GM19395 (cell line): ENCODE data around the gene DARS1.

Experiments
- ATAC-seq: cut with Tn5 transposase; IDR thresholded peaks from one replicate; pipeline ENCODE4 v1.9.1; 2021; ENCODE audit warnings: mild to moderate bottlenecking, moderate library complexity; ENCODE audit not compliant: unreplicated experiment

Gene DARS1

DNA sequence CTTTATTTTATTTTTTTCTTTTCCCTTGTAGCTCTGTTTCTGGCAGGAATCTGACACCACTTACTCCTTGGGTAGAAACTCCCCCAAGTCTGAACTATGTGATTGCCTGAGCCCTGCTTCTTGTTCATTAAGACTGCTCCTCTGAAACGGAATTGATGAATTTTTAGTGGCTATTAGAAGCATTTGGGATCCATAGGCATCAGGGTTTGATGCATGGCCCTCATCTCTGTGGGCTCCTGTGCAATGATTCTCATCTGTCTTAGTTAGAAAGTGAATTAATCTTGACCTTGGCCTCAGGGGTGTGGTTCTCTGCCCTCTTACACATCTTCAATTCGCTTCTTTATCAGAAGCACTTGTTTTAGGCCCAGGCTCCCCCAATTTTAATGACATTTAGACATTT is 31.0 kb upstream of the DARS1 start:
- ATAC-seq = no peak

DNA sequence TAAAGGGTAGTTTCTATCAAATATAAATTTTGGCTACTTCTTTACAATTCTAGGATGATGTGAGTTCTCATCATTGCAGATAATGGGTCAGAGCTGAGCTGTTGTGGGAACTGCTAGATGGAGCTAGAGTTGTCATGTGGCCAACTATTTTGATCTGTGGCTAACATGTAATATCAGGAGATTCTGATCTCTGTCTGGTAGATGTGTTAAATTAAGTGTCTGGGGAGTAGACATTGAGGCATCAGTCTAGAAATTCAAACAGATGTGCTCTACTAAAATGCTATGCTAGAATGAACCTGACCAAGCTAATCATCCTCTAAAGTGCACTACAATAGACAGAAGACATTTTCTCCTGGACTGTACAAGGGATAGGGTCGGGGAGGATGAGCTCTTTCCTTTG is 30.3 kb upstream of the DARS1 start:
- no peak for ATAC-seq

DNA sequence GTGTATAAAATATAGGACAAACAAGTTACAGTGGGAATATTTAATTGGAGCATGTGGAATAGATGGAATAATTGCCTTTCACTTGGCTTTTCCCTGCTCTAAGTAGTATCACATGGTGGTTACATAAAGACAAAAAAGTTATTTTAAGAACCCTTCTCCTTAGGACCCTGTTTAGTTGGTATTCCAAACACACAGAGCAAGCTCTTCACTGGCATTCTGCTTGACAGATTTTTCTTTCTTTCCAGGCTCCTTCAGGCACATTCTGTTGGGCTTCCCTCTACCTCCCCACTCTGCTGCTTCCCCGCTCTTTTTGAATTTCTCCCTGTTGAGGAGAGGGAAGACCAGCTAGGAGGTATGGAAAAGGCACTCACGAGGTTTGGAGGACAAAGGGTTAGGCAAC is 29.0 kb upstream of the DARS1 start:
- no peak for ATAC-seq

DNA sequence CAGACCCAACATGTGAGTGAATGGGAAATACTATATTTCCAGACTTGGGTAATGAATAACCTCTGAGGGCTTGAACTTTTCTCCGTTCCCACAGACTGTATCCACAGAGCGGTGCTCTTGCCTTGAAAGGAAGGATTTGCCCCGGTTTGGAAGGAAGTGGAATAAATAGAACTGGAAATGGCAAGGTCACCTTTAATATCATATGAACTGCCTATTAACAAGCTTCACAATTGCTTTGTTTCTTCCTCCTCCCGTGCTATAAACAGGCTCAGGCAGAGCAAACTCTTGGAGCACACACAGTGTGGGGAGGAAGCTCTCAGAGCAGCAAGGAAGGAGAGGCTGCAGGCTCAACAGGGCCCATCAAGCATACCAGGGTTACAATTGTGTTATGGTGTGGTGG is 28.5 kb upstream of the DARS1 start:
- no peak for ATAC-seq

DNA sequence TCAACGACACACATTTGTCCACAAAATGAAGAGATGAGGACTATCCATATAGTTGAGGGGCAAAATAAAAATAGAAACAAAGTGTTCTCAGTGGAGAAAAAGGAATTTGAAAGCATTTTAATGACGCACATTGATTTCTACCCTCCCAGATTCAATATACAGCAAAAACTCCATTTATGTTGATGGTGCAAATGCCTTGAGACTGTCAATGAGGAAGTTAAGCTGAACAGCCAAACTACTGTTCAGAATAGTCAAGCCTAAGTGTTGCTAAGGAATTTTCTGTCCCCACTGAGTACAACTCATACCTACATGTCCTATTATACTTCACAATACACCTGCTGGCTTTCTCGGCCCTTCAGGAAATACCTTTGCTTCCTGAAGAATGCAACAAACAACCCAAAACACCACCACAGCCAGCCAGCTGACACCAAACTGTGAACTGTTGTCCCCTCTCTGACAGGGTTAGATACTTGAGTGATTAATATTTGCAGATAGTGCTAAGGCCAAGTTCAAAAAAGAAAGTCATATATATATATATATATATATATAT is 27.8 kb upstream of the DARS1 start:
- ATAC-seq = no peak

DNA sequence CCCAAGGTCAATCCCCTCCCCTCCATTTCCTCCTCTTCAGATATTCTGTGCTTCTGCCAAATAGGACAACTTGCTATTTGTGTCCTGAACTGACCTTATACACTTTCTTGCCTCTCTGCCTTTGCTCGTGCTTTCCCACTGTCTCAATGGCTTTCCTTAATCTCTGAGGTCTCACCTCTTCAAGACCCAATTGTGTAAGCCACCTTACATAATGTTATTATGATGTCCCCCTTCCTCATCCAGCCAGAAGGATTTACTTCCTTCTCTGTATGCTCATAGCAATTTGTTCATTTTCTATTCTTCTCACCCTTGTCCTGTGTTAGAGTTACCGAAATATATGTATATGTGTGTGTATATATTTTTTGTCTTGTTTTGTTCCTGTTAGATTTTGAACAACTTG is 26.9 kb upstream of the DARS1 start:
- ATAC-seq = no peak

DNA sequence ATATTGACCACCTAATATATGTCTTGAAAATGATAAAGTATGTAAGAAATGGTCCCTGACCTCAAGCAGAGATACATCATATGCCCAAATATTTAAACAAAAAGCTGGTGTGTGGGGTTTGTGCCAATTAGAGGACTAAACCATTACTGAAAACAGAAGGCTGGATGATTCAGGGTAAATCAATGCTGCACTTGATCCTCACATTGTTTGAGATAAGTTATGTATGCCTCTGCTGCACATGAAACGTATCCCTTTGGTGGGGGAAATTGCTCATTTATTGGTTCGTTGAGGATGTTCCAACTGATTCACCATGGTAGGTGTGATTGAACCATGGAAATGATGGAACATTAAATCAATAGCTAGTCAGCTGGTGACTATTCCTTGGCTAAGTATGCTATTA is 24.7 kb upstream of the DARS1 start:
- no peak for ATAC-seq

DNA sequence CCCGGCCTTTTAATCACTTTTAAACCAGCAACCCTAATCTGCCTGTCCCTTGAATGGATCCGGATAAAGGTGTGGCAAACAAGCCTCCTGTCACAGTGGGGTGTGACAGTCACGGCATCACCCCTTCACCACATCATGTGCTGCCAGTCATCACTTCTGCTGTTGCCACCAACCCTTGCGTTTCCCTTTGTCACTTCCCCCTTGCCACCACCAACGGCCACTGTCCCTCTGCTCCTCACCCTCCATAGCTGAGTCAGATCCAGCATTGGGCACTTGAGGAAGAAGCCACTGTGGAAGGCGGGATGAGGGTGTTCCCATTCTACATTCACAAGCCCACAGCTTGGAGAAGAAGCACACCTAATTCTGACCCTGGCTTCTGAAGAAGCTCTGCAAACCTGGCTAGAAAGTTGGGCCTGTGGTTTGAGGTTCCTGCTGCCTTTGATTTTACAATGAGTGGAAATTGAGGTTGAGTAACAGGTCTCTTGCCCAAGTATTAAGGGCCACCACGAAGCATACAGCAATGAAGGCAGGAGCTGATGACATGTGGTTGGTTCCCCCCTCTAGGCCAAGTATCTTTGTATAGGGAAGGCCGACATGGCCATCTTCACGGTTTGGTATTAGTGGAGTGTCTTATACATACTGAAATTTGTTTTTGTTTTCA is 22.9 kb upstream of the DARS1 start:
- no peak for ATAC-seq

DNA sequence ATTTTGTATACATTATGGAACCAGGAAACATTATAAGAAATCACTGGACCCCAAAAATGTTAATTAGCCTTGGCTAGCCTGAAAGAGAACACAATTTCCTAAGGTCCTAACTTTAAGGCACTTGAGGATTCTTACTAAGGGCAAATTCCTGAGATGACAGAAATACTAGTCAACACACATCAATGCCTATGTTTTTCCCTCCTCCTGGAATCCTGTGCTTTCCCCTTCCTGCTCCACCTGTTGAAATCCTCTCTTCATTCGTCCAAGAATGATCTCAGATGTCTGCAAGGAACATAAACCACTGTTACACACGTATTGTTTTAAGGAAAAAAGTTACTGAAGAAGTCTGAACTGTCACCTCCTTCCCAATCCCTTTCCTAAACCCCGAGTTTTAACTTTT is 21.2 kb upstream of the DARS1 start:
- no peak for ATAC-seq

DNA sequence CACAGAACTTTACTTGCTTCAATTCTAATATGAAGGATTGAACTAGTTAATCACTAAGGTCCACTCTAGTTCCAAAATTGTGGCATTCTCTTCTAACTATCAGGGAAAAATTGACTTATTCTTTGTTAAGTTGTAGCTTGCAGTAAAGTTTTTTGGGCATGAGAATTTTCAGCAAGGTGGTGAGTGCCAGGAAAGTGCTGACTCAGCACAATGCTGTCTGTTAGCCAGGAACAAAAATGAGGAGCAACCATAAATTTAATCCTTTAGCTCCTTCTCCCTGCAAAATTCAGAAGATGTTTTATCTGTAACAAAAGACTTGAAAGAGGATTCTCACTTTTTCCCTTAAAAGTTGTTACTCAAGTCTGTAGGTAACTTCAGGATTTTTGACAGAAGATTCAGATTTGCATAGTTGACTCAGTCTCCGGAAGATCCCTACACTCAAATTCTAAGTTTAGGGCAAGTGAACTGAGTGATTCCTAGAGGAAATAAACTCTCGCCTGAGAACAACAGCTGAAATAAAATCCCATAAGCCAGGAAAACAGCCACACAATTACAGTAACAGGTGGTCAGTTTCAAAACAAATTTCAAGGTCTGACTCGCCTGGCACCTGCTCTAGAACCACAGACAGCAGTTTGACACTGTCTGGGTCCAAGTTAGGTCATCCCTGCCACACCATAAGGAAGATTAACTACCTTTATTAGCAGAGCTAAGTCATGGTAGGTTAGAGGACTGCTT is 20.2 kb upstream of the DARS1 start:
- peak; percentile 69 for ATAC-seq

DNA sequence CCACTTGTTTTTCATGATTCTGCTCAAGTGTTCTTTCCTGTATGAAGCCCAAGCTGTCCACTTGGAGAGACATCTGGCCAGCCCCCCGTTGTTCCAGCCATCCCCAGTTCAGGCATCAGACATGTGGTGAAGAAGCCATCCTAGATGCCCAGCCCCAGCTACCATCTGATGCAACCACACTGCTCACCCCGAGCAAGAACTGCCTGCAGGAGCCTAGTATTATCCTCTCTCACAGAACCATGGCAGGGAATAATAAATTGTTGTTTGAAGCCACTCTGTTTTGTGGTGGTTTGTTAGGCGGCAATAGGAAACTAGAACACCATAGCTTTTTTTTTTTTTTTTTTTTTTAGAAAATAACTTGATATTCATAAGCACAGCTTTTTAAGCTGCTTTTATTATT is 19.5 kb upstream of the DARS1 start:
- no peak for ATAC-seq

DNA sequence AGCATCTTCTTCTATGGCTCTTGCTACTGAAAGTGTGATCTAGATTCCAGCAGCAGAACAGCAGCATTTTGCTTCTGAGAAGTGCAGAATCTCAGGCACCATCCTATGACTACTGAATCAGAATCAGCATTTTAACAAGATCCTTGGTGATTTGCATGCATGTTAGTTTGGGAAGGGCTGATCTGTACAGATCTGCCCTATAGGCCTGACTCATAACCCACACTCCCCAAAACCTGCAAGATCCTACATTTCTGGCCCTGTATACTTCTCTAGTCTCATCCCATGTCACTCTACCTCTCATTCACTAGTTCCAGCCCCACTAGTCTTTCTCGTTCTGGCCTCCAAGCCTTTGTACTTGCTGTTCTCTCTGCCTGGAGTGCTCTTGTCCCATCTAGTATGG is 15.7 kb upstream of the DARS1 start:
- ATAC-seq = no peak

DNA sequence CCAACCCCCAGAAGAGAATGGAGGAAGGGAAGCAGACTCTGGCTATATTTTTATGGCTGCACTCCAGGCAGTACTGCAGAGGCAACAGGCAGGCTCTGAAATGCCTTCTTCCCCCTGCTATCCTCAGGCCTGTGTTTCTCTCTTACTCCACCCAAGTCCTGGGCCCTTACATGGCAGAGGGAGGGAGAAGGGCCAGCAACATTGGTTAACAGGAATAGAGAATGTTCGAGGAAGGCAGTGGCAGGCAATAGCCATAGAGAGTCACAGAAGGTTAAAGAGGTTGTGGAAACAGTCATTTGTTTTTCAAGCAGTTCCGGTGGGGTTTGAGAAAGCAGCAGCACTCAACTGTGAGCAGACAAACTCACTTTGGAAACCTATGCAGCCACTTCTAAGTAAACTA is 15.1 kb upstream of the DARS1 start:
- ATAC-seq = peak; percentile 68

DNA sequence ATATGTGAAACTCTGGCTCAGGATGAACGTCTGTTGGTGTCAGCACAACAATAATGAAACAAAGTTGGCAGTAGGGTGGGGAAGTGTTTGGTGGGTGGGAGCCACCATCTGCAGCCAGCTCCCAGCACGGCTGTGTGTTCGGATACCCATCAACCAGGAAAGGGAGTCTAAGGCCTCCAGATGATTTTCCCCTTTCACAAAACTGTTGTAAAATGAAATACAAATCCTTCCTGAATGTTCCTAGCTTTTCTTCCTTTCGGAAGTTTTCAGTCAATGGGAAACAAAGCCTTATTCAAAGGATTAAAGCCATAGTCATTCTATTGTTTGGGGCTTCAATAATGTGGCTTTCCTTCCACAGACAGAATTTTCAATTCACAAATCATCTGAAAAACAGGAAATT is 14.5 kb upstream of the DARS1 start:
- ATAC-seq = no peak

DNA sequence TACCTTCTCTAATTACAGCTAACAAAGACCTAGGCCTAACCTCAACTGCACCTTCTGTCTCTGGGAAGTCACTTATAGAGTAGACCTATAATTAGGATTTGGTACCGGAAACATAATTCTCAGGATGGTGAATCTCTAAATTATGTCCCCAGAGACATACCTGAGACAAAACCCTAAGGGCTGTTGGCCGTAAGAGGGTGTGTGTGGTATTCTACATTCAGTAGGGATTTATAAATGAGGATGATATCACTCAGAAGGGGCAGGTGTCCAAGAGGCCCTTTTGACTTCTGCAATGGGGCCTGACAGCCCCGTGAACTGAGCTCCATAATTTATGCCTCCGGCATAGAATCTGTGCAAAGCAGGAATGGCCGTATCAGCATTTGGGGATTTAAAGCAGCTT is 13.5 kb upstream of the DARS1 start:
- ATAC-seq = no peak

DNA sequence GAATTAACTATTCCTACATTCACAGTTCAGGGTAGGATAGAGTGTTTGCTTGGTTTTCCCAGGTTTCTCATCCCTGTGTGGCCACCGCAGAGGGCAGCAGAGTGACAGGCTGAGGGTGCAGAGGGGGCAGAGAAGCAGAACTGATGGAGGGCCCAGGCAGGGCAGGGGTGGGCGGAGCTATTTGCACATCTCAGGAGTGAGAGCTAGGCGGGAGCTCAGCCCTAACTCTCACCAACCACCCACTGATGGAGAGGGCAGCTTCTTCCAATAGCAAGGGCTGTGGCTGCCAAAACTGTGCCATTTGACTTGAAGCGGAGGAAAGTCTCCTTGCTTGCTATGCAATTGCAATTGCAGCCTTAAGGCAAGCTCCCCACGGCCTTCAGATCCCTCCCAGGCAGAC is 12.0 kb upstream of the DARS1 start:
- ATAC-seq = peak; percentile 49

DNA sequence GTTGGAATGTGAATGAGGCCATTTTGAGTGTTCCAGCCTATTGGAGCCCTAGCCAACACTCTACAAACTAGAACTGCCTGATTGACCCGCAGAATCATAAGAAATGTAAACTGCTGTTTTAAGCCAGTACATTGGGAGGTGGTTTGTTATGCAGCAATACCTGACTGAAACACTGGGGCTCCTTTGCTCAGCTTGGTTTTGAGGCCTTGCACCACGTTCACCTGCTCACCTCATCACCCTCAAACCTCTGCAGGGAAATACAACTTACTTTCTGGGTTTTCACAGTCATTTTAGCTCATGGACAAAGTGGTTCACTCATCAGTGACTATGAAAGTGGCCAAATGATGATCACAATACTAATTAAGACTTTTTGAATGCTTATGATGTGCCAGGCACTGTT is 10.9 kb upstream of the DARS1 start:
- no peak for ATAC-seq

DNA sequence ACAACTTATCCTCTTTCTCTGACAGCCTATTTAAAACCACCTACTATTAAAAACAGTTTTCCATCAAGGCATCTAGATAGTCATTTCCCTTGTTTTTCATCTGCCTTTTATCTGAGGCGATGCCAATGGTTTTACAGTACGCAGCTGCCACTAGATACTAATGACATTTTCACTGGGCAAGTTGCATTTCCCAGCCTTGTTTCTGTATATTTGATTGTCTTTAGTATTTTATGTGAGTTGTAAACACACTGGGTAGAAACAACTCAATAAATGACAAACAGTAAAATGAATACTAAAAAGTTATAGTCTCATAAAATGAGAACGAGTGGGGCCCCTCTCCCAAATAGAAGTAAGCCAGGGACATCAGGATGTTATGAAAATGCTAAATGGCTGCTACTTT is 8.9 kb upstream of the DARS1 start:
- ATAC-seq = no peak

DNA sequence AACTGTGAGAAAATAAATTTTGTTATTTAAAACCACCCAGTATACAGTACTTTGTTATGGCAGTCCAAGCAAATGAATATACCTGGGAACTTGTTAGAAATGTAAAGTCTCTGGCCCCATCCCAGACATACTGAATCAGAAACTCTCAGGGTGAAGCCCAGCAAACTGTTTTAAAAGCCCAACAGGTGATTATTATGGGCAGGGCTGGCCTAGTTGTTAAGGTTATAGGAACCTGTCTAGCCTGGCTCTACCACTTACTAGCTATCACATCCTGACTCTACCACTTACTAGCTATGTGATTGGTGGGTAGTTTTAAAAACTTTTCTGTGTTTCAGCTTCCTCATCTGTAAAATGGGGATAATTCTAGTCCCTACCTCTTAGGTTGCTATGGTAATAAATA is 8.0 kb upstream of the DARS1 start:
- ATAC-seq = no peak

DNA sequence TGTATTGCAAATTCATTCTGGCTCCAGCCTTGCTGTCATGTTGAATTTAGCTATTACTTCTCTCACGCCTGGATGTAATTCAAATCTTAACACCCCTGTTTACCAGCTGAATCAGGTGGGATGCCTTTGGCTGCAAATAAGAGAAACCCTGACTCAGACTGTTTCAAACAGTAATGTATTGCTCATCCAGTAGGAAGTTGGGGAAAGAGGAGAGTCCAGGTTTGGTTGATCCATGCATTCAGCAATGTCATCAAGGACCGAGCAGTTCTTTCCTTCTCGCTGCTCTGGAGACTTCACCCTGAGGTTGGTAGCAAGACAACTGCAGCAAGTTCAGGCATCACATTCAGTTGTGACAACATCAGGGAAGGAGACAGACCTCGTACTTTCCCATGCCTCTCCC is 6.4 kb upstream of the DARS1 start:
- ATAC-seq = no peak

DNA sequence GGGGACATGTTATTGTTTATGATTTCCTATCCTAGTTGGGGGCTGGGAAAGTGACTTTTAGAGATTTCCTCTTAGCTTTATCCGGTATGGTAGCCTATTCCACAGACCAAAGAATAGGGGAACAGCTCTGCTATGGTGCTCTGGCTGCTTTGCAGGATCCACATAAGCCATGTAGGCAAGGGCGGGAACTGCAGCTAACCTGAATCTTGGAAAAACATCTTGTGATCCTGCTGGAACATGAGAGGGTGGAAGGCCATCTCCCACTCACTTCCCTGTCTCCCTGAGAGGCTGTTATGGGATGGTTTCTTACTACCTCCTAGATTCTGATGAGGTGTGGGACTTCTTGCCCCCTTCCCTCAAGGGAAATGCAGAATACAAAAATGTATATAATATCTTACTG is 2.0 kb upstream of the DARS1 start:
- ATAC-seq = no peak

DNA sequence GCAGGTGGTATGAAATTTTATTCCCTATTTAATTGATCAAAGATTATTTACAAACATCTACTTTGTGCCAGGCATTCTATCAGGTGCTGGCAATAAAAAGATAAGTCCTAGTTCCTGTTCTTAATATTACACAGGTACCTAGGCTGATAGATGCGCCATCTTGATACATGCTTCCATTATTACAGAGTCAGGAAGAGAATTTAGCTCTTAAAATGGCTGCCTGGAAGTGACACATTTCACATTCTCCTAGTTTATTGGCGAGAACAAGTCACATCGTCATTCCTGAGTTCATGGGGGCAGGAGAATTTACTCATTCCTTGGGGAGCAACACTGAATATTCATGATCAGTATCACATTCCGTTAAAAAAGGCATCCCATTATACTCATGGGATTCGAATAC is 1.1 kb upstream of the DARS1 start:
- ATAC-seq = no peak
